Ureter (tissue), 1 donor: ENCODE measurements around the gene COMT. TPM values are rescaled to one million over a fixed set of nuclear protein-coding genes. Genes with fewer than 3 reads are reported as not detected.
"Not testable (repeated sequence)": the region's sequence is repeated elsewhere in the genome, so short reads cannot be mapped to it uniquely, and the experiment has no call there.

Experiments used
- DNase-seq: peaks from one replicate; pipeline ENCODE4 v3.0.0-alpha.2; 2020; ENCODE audit warnings: low spot score
- total RNA-seq: library from RNA; stranded (reverse); gene quantifications from one replicate; pipeline ENCODE4 v1.2.4, GENCODE V29; 2023
- donor health status: DM: yes; HTN: yes; CAD: no.

COMT gene
- total RNA-seq, 1 donor from 2014 or later: 202 TPM

- no peak for DNase-seq
Observed at GRCh38 chr22:19929586-19930550, 11.7 kb upstream of the COMT start.

GRCh38 chr22:19930551-19931486 lies 10.8 kb upstream of the COMT start:
- DNase-seq: no peak

GRCh38 chr22:19931514-19931913 lies 10.1 kb upstream of the COMT start:
- DNase-seq: no peak

GRCh38 chr22:19932367-19933206 lies 9.0 kb upstream of the COMT start:
- DNase-seq: no peak

GRCh38 chr22:19933341-19934241 lies 8.0 kb upstream of the COMT start:
- no peak for DNase-seq

- DNase-seq: not testable (repeated sequence)
Observed at GRCh38 chr22:19935123-19935718, 6.4 kb upstream of the COMT start.

- no peak for DNase-seq
Observed at GRCh38 chr22:19936513-19936912, 5.1 kb upstream of the COMT start.

- no peak for DNase-seq
Observed at GRCh38 chr22:19937616-19938473, 3.7 kb upstream of the COMT start.

GRCh38 chr22:19940536-19941364 lies 822 bp upstream of the COMT start:
- DNase-seq: no peak

GRCh38 chr22:19942157-19943081 lies 847 bp downstream of the COMT start:
- no peak for DNase-seq

- DNase-seq: no peak
Observed at GRCh38 chr22:19943082-19944026, 1.8 kb downstream of the COMT start.

- no peak for DNase-seq
Observed at GRCh38 chr22:19948057-19948760, 6.6 kb downstream of the COMT start.

GRCh38 chr22:19951346-19951745 lies 9.8 kb downstream of the COMT start:
- DNase-seq: no peak

GRCh38 chr22:19955241-19956128 lies 13.9 kb downstream of the COMT start:
- no peak for DNase-seq
